Measurements from ENCODE around the gene DPP6. TPM values are rescaled to one million over a fixed set of nuclear protein-coding genes. Genes with fewer than 3 reads are reported as not detected.

The DPP6 gene
- total and polyA plus RNA-seq, 2 of the 8 experiments (the other 6 are each of a cell fraction or from before 2014, with no cell fraction given), result 4.7 to 6.8 TPM

DNA sequence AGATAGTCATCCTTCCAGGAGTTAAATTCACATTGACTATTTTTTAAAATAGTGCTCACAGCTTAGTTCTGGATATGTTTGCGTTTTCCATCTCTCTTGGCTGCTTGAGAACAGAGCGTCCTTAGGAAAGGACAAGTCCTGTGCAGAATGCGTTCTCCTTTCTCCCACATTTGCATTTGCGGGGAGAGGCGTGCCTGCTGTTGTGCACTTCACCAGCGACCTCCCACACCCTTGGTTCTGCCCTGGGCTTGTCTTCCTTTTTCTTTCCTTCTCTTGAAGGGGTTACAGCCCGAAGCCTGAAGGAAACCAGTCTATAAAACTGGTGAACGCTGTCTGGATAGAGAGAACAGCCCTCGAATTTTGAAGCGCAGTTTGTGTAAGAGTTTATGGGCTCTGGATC lies 367.1 kb downstream of the DPP6 start:
- Histone ChIP-seq H3K27ac (ENCODE audit: low read depth, low read length) (no peak overlapping the region), H2AK5ac (ENCODE audit: low read depth, low read length) (no peak overlapping the region), H2BK120ac (replicated peaks; ENCODE audit: low read depth, low read length) (no peak overlapping the region), H3K14ac (ENCODE audit: insufficient read length) (no peak overlapping the region), H3K4me2 (ENCODE audit: insufficient read depth in 1 of 2, low read depth in 2 of 2, low read length in 2 of 2) (no peak overlapping the region), H4K91ac (replicated peaks; ENCODE audit: insufficient read length, low read length) (no peak overlapping the region), H3K23me2 (ENCODE audit: low read depth, low read length) (peaks cover 4% of the 10 kb centered on the region; the same call in 1 of the 2 replicates), H4K8ac (ENCODE audit: extremely low read depth, insufficient read depth, low read length) (no peak overlapping the region), H3K4me3 (ENCODE audit: extremely low read depth in 1 of 4, insufficient read depth in 2 of 4, low read depth in 3 of 4, low read length in 4 of 4) (no peak overlapping the region), H3K9me3 (ENCODE audit: insufficient read depth in 2 of 2, low read depth in 1 of 2, low read length in 1 of 2) (no peaks in the 10 kb centered on the region), H2BK20ac (ENCODE audit: low read length) (no peak overlapping the region), H2AFZ (ENCODE audit: low read length) (no peak overlapping the region), H3K4me1 (replicated peaks in 1 of 4; ENCODE audit: control insufficient read depth in 3 of 4, insufficient read depth in 4 of 4, low read length in 3 of 4) (peaks cover 0 to 5% (median 4%) of the 10 kb centered on the region in 4 experiments; a peak in 3 of 7 replicates), H4K20me1 (replicated peaks in 1 of 2; ENCODE audit: control insufficient read depth in 1 of 2, insufficient read depth in 2 of 2, low read length in 2 of 2) (no peaks in the 10 kb centered on the region), H2BK5ac (ENCODE audit: low read depth, low read length) (no peak overlapping the region), H2BK12ac (ENCODE audit: low read depth, low read length) (no peak overlapping the region), H3K36me3 (ENCODE audit: control insufficient read depth in 2 of 4, insufficient read depth in 4 of 4, low read length in 3 of 4) (no peaks in the 10 kb centered on the region), H2BK15ac (ENCODE audit: low read length) (no peak overlapping the region), H3K79me2 (ENCODE audit: control insufficient read depth in 1 of 2, insufficient read depth in 2 of 2, low read length in 2 of 2) (no peaks in the 10 kb centered on the region), H3K27me3 (replicated peaks in 1 of 4; ENCODE audit: control insufficient read depth in 3 of 4, extremely low read depth in 1 of 4, insufficient read depth in 3 of 4, low read length in 3 of 4) (no peaks in the 10 kb centered on the region; a peak in 1 of 7 replicates), H3K4ac (replicated peaks; ENCODE audit: insufficient read length, low read depth, low read length) (no peak overlapping the region), H3K79me1 (ENCODE audit: low read depth, low read length) (no peaks in the 10 kb centered on the region), H3K56ac (replicated peaks; ENCODE audit: insufficient read length, low read depth, low read length) (no peak overlapping the region), H3K23ac (ENCODE audit: insufficient read length) (no peak overlapping the region), H3K18ac (ENCODE audit: extremely low read depth, low read length) (no peak overlapping the region), H4K5ac (ENCODE audit: insufficient read length, low read depth, low read length) (no peak overlapping the region), H3K9ac (replicated peaks in 1 of 4; ENCODE audit: extremely low read depth in 1 of 4, low read depth in 3 of 4, low read length in 3 of 4) (no peak overlapping the region)
- 87% methylated on average over 10 of the region's 10 CpGs; no CpG with 5 or more reads in 1 of the 2 experiments for WGBS, 2 experiments (ENCODE audit: extremely low coverage in 1 of 2, insufficient coverage in 1 of 2, insufficient read length in 1 of 2, insufficient replicate concordance in 2 of 2, low coverage in 1 of 2, low lambda C conversion rate in 2 of 2, missing lambda C conversion rate in 1 of 2)
- ChIA-PET POLR2A (ENCODE audit: partially characterized antibody) (no interaction called here), CTCF (ENCODE audit: partially characterized antibody) (no interaction called here)
- DNase-seq (ENCODE audit: low read depth in 1 of 2, low spot score in 2 of 2) (no peak), FAIRE-seq (no peak)
- no peak for TF ChIP-seq SUZ12 (IDR thresholded peaks at IDR 0.05; ENCODE audit: low read length)
- TF ChIP-seq, protein P1, sequence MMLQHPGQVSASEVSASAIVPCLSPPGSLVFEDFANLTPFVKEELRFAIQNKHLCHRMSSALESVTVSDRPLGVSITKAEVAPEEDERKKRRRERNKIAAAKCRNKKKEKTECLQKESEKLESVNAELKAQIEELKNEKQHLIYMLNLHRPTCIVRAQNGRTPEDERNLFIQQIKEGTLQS (IDR thresholded peaks at IDR 0.05; ENCODE audit: insufficient read depth, low read depth, low read length), result no peak
- TF ChIP-seq YY1 (IDR thresholded peaks at IDR 0.05; ENCODE audit: low read depth, low read length), result no peak
- TF ChIP-seq CHD2 (IDR thresholded peaks at IDR 0.05; ENCODE audit: low read length), result no peak
- TF ChIP-seq ASH2L (IDR thresholded peaks at IDR 0.05; ENCODE audit: low read length), result no peak
- TF ChIP-seq CBX5 (IDR thresholded peaks at IDR 0.05; ENCODE audit: low read depth, low read length), result no peak
- no peak for TF ChIP-seq TAF7 (optimal IDR thresholded peaks at IDR 0.05; ENCODE audit: borderline replicate concordance, low read depth, low read length)
- TF ChIP-seq TCF12 (IDR thresholded peaks at IDR 0.05; ENCODE audit: low read depth, low read length), result no peak
- no peak for TF ChIP-seq SP1 (IDR thresholded peaks at IDR 0.05; ENCODE audit: low read depth, low read length)
- TF ChIP-seq TAF1 (IDR thresholded peaks at IDR 0.05; ENCODE audit: low read depth, low read length), result no peak
- no peak for TF ChIP-seq CTBP2 (IDR thresholded peaks at IDR 0.05; ENCODE audit: borderline replicate concordance, insufficient read depth, insufficient read length, low read length)
